Chondrocyte (in vitro differentiated cells): ENCODE measurements around the gene FURIN. TPM values are rescaled to one million over a fixed set of nuclear protein-coding genes. Genes with fewer than 3 reads are reported as not detected.
A peak's percentile ranks its signal among the peaks of the same experiment; 100 is the strongest.

Experiments
- DNase-seq: peaks from one replicate; pipeline ENCODE4 v3.0.0; 2021; ENCODE audit warnings: mixed read lengths, low spot score
- H3K27ac Mint-ChIP-seq: one replicate; pipeline ENCODE4 v1.8.0; 2021; ENCODE audit warnings: mild to moderate bottlenecking, moderate library complexity, mixed read lengths; ENCODE audit not compliant: unreplicated experiment
- H3K27me3 Mint-ChIP-seq: 2 replicates; pipeline ENCODE4 v1.8.0; 2021; ENCODE audit warnings: low read depth, mixed read lengths
- H3K36me3 Mint-ChIP-seq: 2 replicates; pipeline ENCODE4 v1.8.0; 2021; ENCODE audit warnings: low read depth, mixed read lengths
- H3K4me1 Mint-ChIP-seq: 2 replicates; pipeline ENCODE4 v1.8.0; 2021; ENCODE audit warnings: low read depth, mild to moderate bottlenecking, mixed read lengths
- H3K4me3 Mint-ChIP-seq: one replicate; pipeline ENCODE4 v1.8.0; 2021; ENCODE audit warnings: mild to moderate bottlenecking, moderate library complexity, mixed read lengths; ENCODE audit not compliant: unreplicated experiment
- H3K9me3 Mint-ChIP-seq: 2 replicates; pipeline ENCODE4 v1.8.0; 2021; ENCODE audit warnings: low read depth, mixed read lengths
- total RNA-seq: library from RNA; stranded (reverse); gene quantifications from 3 replicates; pipeline ENCODE4 v1.2.1, GENCODE V29; 2021
- TF ChIP-seq, protein P1 (sequence below): fragments of 200-600 bp; sonication (generic); IDR thresholded peaks from 2 replicates; pipeline ENCODE4 v1.5.0; 2021; ENCODE audit warnings: antibody characterized with exemption, mild to moderate bottlenecking, moderate library complexity

Gene FURIN
- total RNA-seq, 1 donor from 2014 or later: 66.2 TPM

DNA sequence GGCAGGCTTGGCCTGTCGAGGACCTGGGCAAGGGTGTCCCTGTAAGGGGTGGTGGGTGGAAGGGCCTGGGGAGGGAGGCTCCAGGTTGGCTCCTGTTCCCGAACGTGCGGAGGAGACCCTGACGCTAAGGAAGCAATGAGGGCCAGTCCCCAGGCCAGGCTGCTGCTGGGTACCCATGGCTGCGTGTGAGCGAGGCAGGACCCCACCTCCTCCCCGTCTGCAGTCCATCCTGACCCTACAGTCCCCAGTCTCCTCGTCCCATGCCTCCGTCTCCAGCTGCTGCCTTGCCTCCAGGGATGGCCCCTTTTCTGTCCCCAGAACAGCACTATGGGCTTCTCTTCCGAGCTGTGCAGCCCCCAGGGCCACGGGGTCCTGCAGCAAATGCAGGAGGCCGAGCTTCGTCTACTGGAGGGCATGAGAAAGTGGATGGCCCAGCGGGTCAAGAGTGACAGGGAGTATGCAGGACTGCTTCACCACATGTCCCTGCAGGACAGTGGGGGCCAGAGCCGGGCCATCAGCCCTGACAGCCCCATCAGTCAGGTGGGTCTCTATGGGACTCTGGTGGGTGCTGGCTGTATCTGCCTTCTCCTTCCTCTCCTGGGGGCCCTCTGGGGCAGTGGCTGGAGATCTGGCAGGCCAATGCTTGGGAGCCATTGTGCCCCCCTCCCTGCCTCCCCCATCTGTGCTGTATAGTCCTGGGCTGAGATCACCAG, 16.5 kb downstream of the FURIN start:
- TF ChIP-seq, protein P1, sequence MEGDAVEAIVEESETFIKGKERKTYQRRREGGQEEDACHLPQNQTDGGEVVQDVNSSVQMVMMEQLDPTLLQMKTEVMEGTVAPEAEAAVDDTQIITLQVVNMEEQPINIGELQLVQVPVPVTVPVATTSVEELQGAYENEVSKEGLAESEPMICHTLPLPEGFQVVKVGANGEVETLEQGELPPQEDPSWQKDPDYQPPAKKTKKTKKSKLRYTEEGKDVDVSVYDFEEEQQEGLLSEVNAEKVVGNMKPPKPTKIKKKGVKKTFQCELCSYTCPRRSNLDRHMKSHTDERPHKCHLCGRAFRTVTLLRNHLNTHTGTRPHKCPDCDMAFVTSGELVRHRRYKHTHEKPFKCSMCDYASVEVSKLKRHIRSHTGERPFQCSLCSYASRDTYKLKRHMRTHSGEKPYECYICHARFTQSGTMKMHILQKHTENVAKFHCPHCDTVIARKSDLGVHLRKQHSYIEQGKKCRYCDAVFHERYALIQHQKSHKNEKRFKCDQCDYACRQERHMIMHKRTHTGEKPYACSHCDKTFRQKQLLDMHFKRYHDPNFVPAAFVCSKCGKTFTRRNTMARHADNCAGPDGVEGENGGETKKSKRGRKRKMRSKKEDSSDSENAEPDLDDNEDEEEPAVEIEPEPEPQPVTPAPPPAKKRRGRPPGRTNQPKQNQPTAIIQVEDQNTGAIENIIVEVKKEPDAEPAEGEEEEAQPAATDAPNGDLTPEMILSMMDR: no peak
- peaks cover 2% of the 10 kb centered on the region for H3K36me3 Mint-ChIP-seq
- H3K4me1 Mint-ChIP-seq: peaks cover 16% of the 10 kb centered on the region
- peak; percentile 93 for DNase-seq
- peak overlapping the region; percentile 51 for H3K27ac Mint-ChIP-seq
- no peak overlapping the region for H3K4me3 Mint-ChIP-seq
- no peaks in the 10 kb centered on the region for H3K27me3 Mint-ChIP-seq
- no peaks in the 10 kb centered on the region for H3K9me3 Mint-ChIP-seq

DNA sequence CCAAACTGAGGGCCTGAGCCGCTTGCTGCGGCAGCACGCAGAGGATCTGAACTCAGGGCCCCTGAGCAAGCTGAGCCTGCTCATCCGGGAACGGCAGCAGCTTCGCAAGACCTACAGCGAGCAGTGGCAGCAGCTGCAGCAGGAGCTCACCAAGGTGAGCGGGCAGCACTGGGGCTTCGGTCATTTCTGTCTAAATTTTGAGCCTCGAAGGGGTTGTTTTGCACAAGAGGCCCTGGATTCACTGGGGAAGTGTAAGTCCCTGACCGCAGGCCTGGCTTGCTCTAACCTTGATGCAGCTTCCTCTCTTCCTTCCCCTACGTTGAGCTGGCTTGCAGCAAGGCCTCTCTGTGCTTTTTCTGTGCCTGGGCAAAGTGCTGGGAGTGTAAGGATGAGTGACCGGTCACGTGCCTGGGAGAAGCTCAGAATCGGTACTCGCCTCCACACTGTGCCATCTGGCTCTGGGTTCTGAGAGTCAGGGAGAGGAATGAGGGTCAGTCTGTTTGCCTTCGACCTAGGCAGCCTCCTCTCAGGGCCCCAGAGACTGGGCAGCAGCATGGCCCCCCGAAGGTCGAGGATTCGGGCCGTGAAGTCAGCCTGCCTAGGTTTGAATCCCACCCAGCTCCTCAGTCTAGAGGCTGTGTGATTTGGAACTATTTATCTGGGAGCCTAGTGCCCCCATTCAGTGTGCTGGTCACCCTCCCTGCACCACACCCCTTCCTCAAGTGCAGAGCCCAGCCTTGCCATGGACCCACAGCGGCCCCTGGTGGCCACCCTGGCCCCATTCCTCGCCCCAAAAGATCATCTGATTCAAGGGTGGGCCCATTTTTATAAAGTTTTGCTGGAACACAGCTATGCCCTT, 17.3 kb downstream of the FURIN start:
- peak; percentile 81 for DNase-seq
- Mint-ChIP-seq H3K9me3 (no peaks in the 10 kb centered on the region), H3K27me3 (no peaks in the 10 kb centered on the region), H3K27ac (no peak overlapping the region), H3K4me1 (peaks cover 16% of the 10 kb centered on the region), H3K36me3 (no peaks in the 10 kb centered on the region), H3K4me3 (no peak overlapping the region)
- TF ChIP-seq, protein P1: peak; percentile 100

DNA sequence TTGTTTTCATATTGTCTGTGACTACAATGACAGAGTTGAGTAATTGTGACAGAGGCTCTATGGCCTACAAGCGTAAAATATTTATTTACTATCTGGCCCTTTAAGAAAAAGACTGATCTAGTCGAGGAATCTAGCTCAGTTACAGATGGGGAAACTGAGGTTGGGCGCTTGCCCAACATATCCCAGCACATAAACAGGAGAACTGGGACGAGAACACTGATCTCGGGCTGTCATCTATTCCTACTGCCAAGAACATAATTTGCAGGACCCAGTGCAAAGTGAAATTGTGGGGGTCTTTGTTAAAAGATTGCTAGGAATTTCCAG, 17.9 kb downstream of the FURIN start:
- H3K4me3 Mint-ChIP-seq: no peak overlapping the region
- H3K4me1 Mint-ChIP-seq: peaks cover 16% of the 10 kb centered on the region
- no peaks in the 10 kb centered on the region for H3K9me3 Mint-ChIP-seq
- no peaks in the 10 kb centered on the region for H3K27me3 Mint-ChIP-seq
- no peaks in the 10 kb centered on the region for H3K36me3 Mint-ChIP-seq
- DNase-seq: no peak
- TF ChIP-seq, protein P1: peak; percentile 40
- H3K27ac Mint-ChIP-seq: no peak overlapping the region

GRCh38 chr15:90887037-90887481, 18.7 kb downstream of the FURIN start:
- Mint-ChIP-seq H3K27ac (no peak overlapping the region), H3K4me3 (no peak overlapping the region), H3K36me3 (no peaks in the 10 kb centered on the region), H3K27me3 (no peaks in the 10 kb centered on the region), H3K9me3 (no peaks in the 10 kb centered on the region), H3K4me1 (peaks cover 16% of the 10 kb centered on the region)
- TF ChIP-seq, protein P1: no peak
- peak; percentile 68 for DNase-seq

GRCh38 chr15:90889313-90889730, 20.9 kb downstream of the FURIN start:
- H3K4me3 Mint-ChIP-seq: no peak overlapping the region
- TF ChIP-seq, protein P1: no peak
- peaks cover 13% of the 10 kb centered on the region for H3K4me1 Mint-ChIP-seq
- H3K36me3 Mint-ChIP-seq: no peaks in the 10 kb centered on the region
- no peaks in the 10 kb centered on the region for H3K9me3 Mint-ChIP-seq
- no peaks in the 10 kb centered on the region for H3K27me3 Mint-ChIP-seq
- no peak overlapping the region for H3K27ac Mint-ChIP-seq
- peak; percentile 84 for DNase-seq
